PC-9 (cell line): ENCODE data around the gene SERTAD3. TPM values are rescaled to one million over a fixed set of nuclear protein-coding genes. Genes with fewer than 3 reads are reported as not detected.

Source experiments
- BruUV-seq: library from RNA; stranded (reverse); fragments of 400-500 nt; replicated peaks from 2 replicates; lab custom pipeline; 2021; lab: Mats Ljungman, UMichigan
- CTCF ChIA-PET: fragments of 300-600 bp; sonication (Branson Sonifier 250); formaldehyde crosslinking; loops from one replicate; lab custom pipeline; 2022; ENCODE audit warnings: antibody characterized with exemption; lab: Charles Lee
- POLR2A ChIA-PET: fragments of 300-600 bp; sonication (Branson Sonifier 250); formaldehyde crosslinking; loops from one replicate; lab custom pipeline; 2022; ENCODE audit warnings: antibody characterized with exemption; ENCODE audit not compliant: unreplicated experiment; lab: Charles Lee
- DNase-seq, 2 experiments: peaks; one replicate each; pipeline versions ENCODE4 v3.0.0 to v3.0.0-alpha.2; 2015 to 2022; ENCODE audit warnings: mixed read lengths in 1 of 2
- H2AFZ ChIP-seq: fragments of 200-600 bp; sonication (generic); 2 replicates; pipeline ENCODE4 v1.8.1; 2017; ENCODE audit warnings: antibody characterized with exemption
- H3F3A ChIP-seq: fragments of 200-600 bp; sonication (generic); 2 replicates; pipeline ENCODE4 v1.8.1; 2017; ENCODE audit warnings: antibody characterized with exemption, mild to moderate bottlenecking, low read depth; ENCODE audit not compliant: insufficient read depth
- H3K27ac ChIP-seq: fragments of 200-600 bp; sonication (generic); 2 replicates; pipeline ENCODE4 v1.6.1; 2016; ENCODE audit warnings: mixed run types
- H3K27me3 ChIP-seq: fragments of 200-600 bp; sonication (generic); 2 replicates; pipeline ENCODE4 v1.6.1; 2016; ENCODE audit warnings: low read depth, mixed run types; ENCODE audit not compliant: insufficient read depth
- H3K36me3 ChIP-seq: fragments of 200-600 bp; sonication (generic); 2 replicates; pipeline ENCODE4 v1.6.1; 2016; ENCODE audit warnings: low read depth, mixed run types
- H3K4me1 ChIP-seq: fragments of 200-600 bp; sonication (generic); replicated peaks from 2 replicates; pipeline ENCODE4 v1.6.1; 2016; ENCODE audit warnings: mixed run types; ENCODE audit not compliant: insufficient read depth
- H3K4me2 ChIP-seq: fragments of 200-600 bp; sonication (generic); 2 replicates; pipeline ENCODE4 v1.6.1; 2017; ENCODE audit warnings: mixed run types
- H3K4me3 ChIP-seq: fragments of 200-600 bp; sonication (generic); 2 replicates; pipeline ENCODE4 v1.6.1; 2016; ENCODE audit warnings: mixed run types
- H3K79me2 ChIP-seq: fragments of 200-600 bp; sonication (generic); 2 replicates; pipeline ENCODE4 v1.6.1; 2017; ENCODE audit warnings: low read depth, mixed run types
- H3K9me2 ChIP-seq: fragments of 200-600 bp; sonication (generic); 2 replicates; pipeline ENCODE4 v1.8.1; 2017; ENCODE audit warnings: mild to moderate bottlenecking; ENCODE audit not compliant: insufficient read depth
- H3K9me3 ChIP-seq: fragments of 200-600 bp; sonication (generic); 2 replicates; pipeline ENCODE4 v1.8.1; 2016; ENCODE audit warnings: low read depth; ENCODE audit not compliant: insufficient read depth
- H4K20me1 ChIP-seq: fragments of 200-600 bp; sonication (generic); 2 replicates; pipeline ENCODE4 v1.8.1; 2017; ENCODE audit not compliant: insufficient read depth
- EZH2 ChIP-seq: fragments of 200-600 bp; sonication (generic); IDR thresholded peaks from 2 replicates; pipeline ENCODE4 v1.8.0; 2017; ENCODE audit warnings: antibody characterized with exemption, low read depth
- intact Hi-C: fragments of 100-400 bp; cut with micrococcal nuclease; formaldehyde crosslinking; loops from one replicate; pipeline ENCODE4 v1.10.0; 2022; ENCODE audit not compliant: unreplicated experiment
- total RNA-seq: library from RNA; stranded (reverse); gene quantifications from 2 replicates; pipeline ENCODE4 v1.2.3, GENCODE V29; 2021
- TF ChIP-seq, protein P1 (sequence below): fragments of 200-600 bp; sonication (generic); conservative IDR thresholded peaks from 2 replicates; pipeline ENCODE4 v1.6.1; 2017; ENCODE audit warnings: mixed run types, antibody characterized with exemption, mild to moderate bottlenecking, moderate library complexity

Gene SERTAD3
- total RNA-seq, 1 experiment from 2014 or later: 41.4 TPM

DNA sequence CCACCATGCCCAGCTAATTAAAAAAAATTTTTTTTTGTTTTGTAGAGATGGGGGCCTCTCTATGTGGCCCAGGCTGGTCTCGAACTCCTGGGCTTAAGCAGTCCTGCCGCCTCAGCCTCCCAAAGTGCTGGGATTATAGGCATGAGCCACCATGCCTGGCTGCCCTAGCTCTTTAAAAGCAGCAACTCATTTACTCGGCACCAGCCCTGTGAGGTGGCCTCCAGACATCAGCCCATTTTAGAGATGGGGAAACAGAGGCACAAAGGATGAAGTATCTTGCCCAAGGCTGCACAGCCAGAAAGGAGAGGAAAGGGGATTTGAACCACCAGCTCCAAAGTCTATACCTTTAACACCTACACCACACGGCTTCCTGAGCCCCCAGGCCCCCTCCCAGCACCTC is 31.3 kb downstream of the SERTAD3 start:
- Histone ChIP-seq H3K4me3 (no peak overlapping the region), H2AFZ (no peak overlapping the region), H3K27ac (no peak overlapping the region), H3K4me1 (no peaks in the 10 kb centered on the region; the same call in 1 of the 2 replicates), H3K36me3 (no peaks in the 10 kb centered on the region), H3K9me2 (no peaks in the 10 kb centered on the region), H3K79me2 (no peaks in the 10 kb centered on the region), H3K4me2 (no peak overlapping the region), H3K27me3 (no peaks in the 10 kb centered on the region), H3K9me3 (no peaks in the 10 kb centered on the region), H3F3A (peaks cover 14% of the 10 kb centered on the region), H4K20me1 (no peaks in the 10 kb centered on the region)
- ChIA-PET POLR2A (interaction anchor here (0.6 kb wide), 1 partner anchor 111 kb away, joined by 5 read pairs; no protein-coding TSS in a partner anchor), CTCF (interaction anchor here (0.5 kb wide), 1 partner anchor 8 kb away, joined by 3 read pairs; no protein-coding TSS in a partner anchor)
- intact Hi-C loops: no loop called here
- no peak for DNase-seq
- TF ChIP-seq, protein P1, sequence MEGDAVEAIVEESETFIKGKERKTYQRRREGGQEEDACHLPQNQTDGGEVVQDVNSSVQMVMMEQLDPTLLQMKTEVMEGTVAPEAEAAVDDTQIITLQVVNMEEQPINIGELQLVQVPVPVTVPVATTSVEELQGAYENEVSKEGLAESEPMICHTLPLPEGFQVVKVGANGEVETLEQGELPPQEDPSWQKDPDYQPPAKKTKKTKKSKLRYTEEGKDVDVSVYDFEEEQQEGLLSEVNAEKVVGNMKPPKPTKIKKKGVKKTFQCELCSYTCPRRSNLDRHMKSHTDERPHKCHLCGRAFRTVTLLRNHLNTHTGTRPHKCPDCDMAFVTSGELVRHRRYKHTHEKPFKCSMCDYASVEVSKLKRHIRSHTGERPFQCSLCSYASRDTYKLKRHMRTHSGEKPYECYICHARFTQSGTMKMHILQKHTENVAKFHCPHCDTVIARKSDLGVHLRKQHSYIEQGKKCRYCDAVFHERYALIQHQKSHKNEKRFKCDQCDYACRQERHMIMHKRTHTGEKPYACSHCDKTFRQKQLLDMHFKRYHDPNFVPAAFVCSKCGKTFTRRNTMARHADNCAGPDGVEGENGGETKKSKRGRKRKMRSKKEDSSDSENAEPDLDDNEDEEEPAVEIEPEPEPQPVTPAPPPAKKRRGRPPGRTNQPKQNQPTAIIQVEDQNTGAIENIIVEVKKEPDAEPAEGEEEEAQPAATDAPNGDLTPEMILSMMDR: no peak
- TF ChIP-seq EZH2: no peak
- BruUV-seq: no TSS peak

DNA sequence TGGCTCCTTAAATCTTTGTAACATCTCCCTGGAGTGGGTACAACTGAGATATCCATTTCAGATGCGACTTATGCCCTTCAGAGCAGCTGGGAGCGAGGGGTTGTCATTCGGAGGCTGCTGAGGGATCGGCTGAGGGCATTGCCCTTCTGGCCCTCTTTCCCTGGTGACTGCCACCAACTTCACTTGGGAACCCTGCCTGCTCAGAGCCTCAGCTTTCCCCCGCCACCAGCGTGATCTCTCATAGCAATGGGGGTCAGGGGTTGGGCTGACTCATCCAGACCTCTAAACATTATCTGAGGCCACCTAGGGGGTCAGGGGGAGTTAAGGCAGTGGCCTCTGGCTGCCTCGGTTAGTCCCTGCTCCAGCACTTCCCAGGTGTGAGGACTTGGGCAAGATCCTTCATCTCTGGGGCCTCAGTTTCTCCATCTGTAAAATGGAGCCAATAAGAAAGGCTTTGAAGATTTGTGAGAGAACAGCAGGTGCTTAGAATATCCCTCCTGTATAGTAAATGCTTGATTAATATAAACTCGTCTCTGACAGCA is 32.1 kb downstream of the SERTAD3 start:
- ChIA-PET CTCF (interaction anchor here (0.6 kb wide), 1 partner anchor 223 kb away, joined by 3 read pairs; no protein-coding TSS in a partner anchor), POLR2A (no interaction called here)
- intact Hi-C loops: no loop called here
- Histone ChIP-seq H4K20me1 (no peaks in the 10 kb centered on the region), H3K4me1 (no peaks in the 10 kb centered on the region; the same call in 1 of the 2 replicates), H3K4me3 (no peak overlapping the region), H3K36me3 (no peaks in the 10 kb centered on the region), H3K9me3 (no peaks in the 10 kb centered on the region), H2AFZ (no peak overlapping the region), H3F3A (peaks cover 14% of the 10 kb centered on the region), H3K9me2 (no peaks in the 10 kb centered on the region), H3K4me2 (no peak overlapping the region), H3K27me3 (no peaks in the 10 kb centered on the region), H3K27ac (no peak overlapping the region), H3K79me2 (no peaks in the 10 kb centered on the region)
- TF ChIP-seq, protein P1: no peak
- no peak for TF ChIP-seq EZH2
- no TSS peak for BruUV-seq
- DNase-seq: no peak

GRCh38 chr19:40411125-40411842 is 32.9 kb downstream of the SERTAD3 start:
- Histone ChIP-seq H3K4me1 (no peaks in the 10 kb centered on the region), H3F3A (peaks cover 8% of the 10 kb centered on the region; the same call in 1 of the 2 replicates), H3K9me3 (no peaks in the 10 kb centered on the region), H3K27me3 (no peaks in the 10 kb centered on the region), H3K4me2 (no peak overlapping the region), H3K27ac (no peak overlapping the region), H2AFZ (no peak overlapping the region), H3K36me3 (no peaks in the 10 kb centered on the region), H4K20me1 (no peaks in the 10 kb centered on the region), H3K4me3 (no peak overlapping the region), H3K9me2 (no peaks in the 10 kb centered on the region), H3K79me2 (no peaks in the 10 kb centered on the region)
- CTCF ChIA-PET: interaction anchor here (0.6 kb wide), 1 partner anchor 223 kb away, joined by 3 read pairs; no protein-coding TSS in a partner anchor
- POLR2A ChIA-PET: no interaction called here
- no TSS peak for BruUV-seq
- no peak for TF ChIP-seq EZH2
- TF ChIP-seq, protein P1: no peak
- DNase-seq: no peak
- intact Hi-C loops: no loop called here
